IMR-90 (cell line): ENCODE measurements around the gene TMBIM1. TPM values are rescaled to one million over a fixed set of nuclear protein-coding genes. Genes with fewer than 3 reads are reported as not detected.

Experiments
- ATAC-seq: fragments of 200-7000 bp; cut with Tn5 transposase; 2 replicates; pipeline ENCODE4 v1.9.1; 2020; ENCODE audit warnings: low read depth, mild to moderate bottlenecking, moderate library complexity
- BruUV-seq: library from RNA; stranded (reverse); fragments of 400-500 nt; replicated peaks from 2 replicates; lab custom pipeline; 2021; lab: Mats Ljungman, UMichigan
- CTCF ChIA-PET: fragments of 300-600 bp; formaldehyde crosslinking; extraction: SDS; loops from one replicate; lab custom pipeline; 2021; ENCODE audit warnings: antibody characterized with exemption; lab: Yijun Ruan, JAX
- POLR2A ChIA-PET: fragments of 300-600 bp; sonication (Branson Sonifier 250); formaldehyde crosslinking; loops from one replicate; lab custom pipeline; 2022; ENCODE audit warnings: antibody characterized with exemption; ENCODE audit not compliant: unreplicated experiment; lab: Charles Lee
- DNase-seq: peaks from one replicate; pipeline ENCODE4 v3.0.0; 2013
- H2AFZ ChIP-seq: replicated peaks from 2 replicates; pipeline ENCODE3; 2013; ENCODE audit warnings: low read length, mild to moderate bottlenecking; ENCODE audit not compliant: poor library complexity
- H2AK5ac ChIP-seq: 2 replicates; pipeline ENCODE4 v1.6.1; 2013; ENCODE audit warnings: low read depth, low read length, inconsistent platforms
- H2AK9ac ChIP-seq: replicated peaks from 2 replicates; pipeline ENCODE3; 2013; ENCODE audit warnings: mild to moderate bottlenecking, low read depth, low read length, moderate library complexity; ENCODE audit not compliant: poor library complexity
- H2BK120ac ChIP-seq: 2 replicates; pipeline ENCODE4 v1.6.1; 2013; ENCODE audit warnings: low read depth, low read length, inconsistent platforms
- H2BK15ac ChIP-seq: 3 replicates; pipeline ENCODE4 v1.6.1; 2013; ENCODE audit warnings: low read depth, low read length, inconsistent platforms
- H2BK20ac ChIP-seq: 2 replicates; pipeline ENCODE4 v1.6.1; 2013; ENCODE audit warnings: low read depth, mild to moderate bottlenecking, inconsistent platforms, low read length, moderate library complexity
- H2BK5ac ChIP-seq: 2 replicates; pipeline ENCODE4 v1.6.1; 2013; ENCODE audit warnings: mild to moderate bottlenecking, low read depth, low read length, inconsistent platforms; ENCODE audit not compliant: poor library complexity, severe bottlenecking
- H3K14ac ChIP-seq: replicated peaks from 2 replicates; pipeline ENCODE4 v1.6.1; 2013; ENCODE audit warnings: low read depth, low read length, inconsistent platforms
- H3K18ac ChIP-seq: 2 replicates; pipeline ENCODE4 v1.6.1; 2013; ENCODE audit warnings: low read depth, low read length, control low read depth
- H3K23ac ChIP-seq: 2 replicates; pipeline ENCODE4 v1.6.1; 2013; ENCODE audit warnings: low read depth, low read length, inconsistent platforms
- H3K27ac ChIP-seq: 2 replicates; pipeline ENCODE4 v1.5.1; 2013; ENCODE audit warnings: mild to moderate bottlenecking, control low read depth, low read length; ENCODE audit not compliant: insufficient read depth
- H3K27me3 ChIP-seq: 2 replicates; pipeline ENCODE4 v1.6.1; 2013; ENCODE audit warnings: low read length; ENCODE audit not compliant: control insufficient read depth, insufficient read depth
- H3K36me3 ChIP-seq: 2 replicates; pipeline ENCODE4 v1.6.1; 2013; ENCODE audit warnings: low read length, mixed read lengths; ENCODE audit not compliant: control insufficient read depth, insufficient read depth
- H3K4ac ChIP-seq: 2 replicates; pipeline ENCODE4 v1.6.1; 2013; ENCODE audit warnings: low read depth, low read length, inconsistent platforms
- H3K4me1 ChIP-seq: 2 replicates; pipeline ENCODE4 v1.6.1; 2013; ENCODE audit warnings: low read length, mixed read lengths; ENCODE audit not compliant: control insufficient read depth, insufficient read depth
- H3K4me2 ChIP-seq: 2 replicates; pipeline ENCODE4 v1.6.1; 2013; ENCODE audit warnings: low read depth, mild to moderate bottlenecking, control low read depth, low read length, moderate library complexity
- H3K4me3 ChIP-seq: 2 replicates; pipeline ENCODE4 v1.5.1; 2013; ENCODE audit warnings: low read depth, mild to moderate bottlenecking, control low read depth, low read length, moderate library complexity; ENCODE audit not compliant: insufficient read depth
- H3K56ac ChIP-seq: 2 replicates; pipeline ENCODE4 v1.6.1; 2013; ENCODE audit warnings: low read length, inconsistent platforms; ENCODE audit not compliant: insufficient read depth; ENCODE audit errors: extremely low read depth
- H3K79me1 ChIP-seq, 2 experiments: 2 replicates each; pipeline ENCODE4 v1.6.1; 2013; ENCODE audit warnings: low read length in 2 of 2, inconsistent platforms in 1 of 2, low read depth in 1 of 2
- H3K9ac ChIP-seq: 2 replicates; pipeline ENCODE4 v1.6.1; 2013; ENCODE audit warnings: low read depth, low read length, control low read depth
- H3K9me1 ChIP-seq: 2 replicates; pipeline ENCODE4 v1.6.1; 2013; ENCODE audit warnings: low read length, inconsistent platforms; ENCODE audit not compliant: insufficient read depth
- H3K9me3 ChIP-seq: 2 replicates; pipeline ENCODE4 v1.6.1; 2013; ENCODE audit warnings: low read length; ENCODE audit not compliant: control insufficient read depth, insufficient read depth
- H4K20me1 ChIP-seq: 2 replicates; pipeline ENCODE4 v1.6.1; 2013; ENCODE audit warnings: low read length, inconsistent platforms; ENCODE audit not compliant: insufficient read depth
- H4K5ac ChIP-seq: 2 replicates; pipeline ENCODE4 v1.6.1; 2013; ENCODE audit warnings: mild to moderate bottlenecking, low read depth, low read length, control low read depth
- H4K8ac ChIP-seq, 2 experiments: 2 replicates each; pipeline ENCODE4 v1.6.1; 2013; ENCODE audit warnings: low read depth in 2 of 2, low read length in 2 of 2, control low read depth in 1 of 2, inconsistent platforms in 1 of 2
- H4K91ac ChIP-seq: 2 replicates; pipeline ENCODE4 v1.6.1; 2013; ENCODE audit warnings: low read depth, low read length, inconsistent platforms; ENCODE audit not compliant: insufficient read depth
- BHLHE40 ChIP-seq: fragments of 150-350 bp; IDR thresholded peaks from 2 replicates; pipeline ENCODE4 v1.6.1; 2016; ENCODE audit warnings: mild to moderate bottlenecking, low read depth, low read length
- CEBPB ChIP-seq: IDR thresholded peaks from 2 replicates; pipeline ENCODE4 v1.6.1; 2012; ENCODE audit warnings: low read depth, low read length, improper control_type of control experiment
- CHD1 ChIP-seq: IDR thresholded peaks from 2 replicates; pipeline ENCODE4 v1.6.1; 2012; ENCODE audit warnings: low read depth, low read length, improper control_type of control experiment
- FOS ChIP-seq: fragments of 150-350 bp; IDR thresholded peaks from 2 replicates; pipeline ENCODE4 v1.6.1; 2016; ENCODE audit warnings: low read depth, low read length
- MAFK ChIP-seq: IDR thresholded peaks from 2 replicates; pipeline ENCODE4 v1.6.1; 2012; ENCODE audit warnings: low read depth, low read length, improper control_type of control experiment
- MAZ ChIP-seq: IDR thresholded peaks from 2 replicates; pipeline ENCODE4 v1.6.1; 2012; ENCODE audit warnings: low read depth, mild to moderate bottlenecking, low read length, improper control_type of control experiment, moderate library complexity, borderline replicate concordance
- MXI1 ChIP-seq: IDR thresholded peaks from 2 replicates; pipeline ENCODE4 v1.6.1; 2012; ENCODE audit warnings: low read depth, mild to moderate bottlenecking, low read length, moderate library complexity, borderline replicate concordance
- NFE2L2 ChIP-seq: fragments of 150-350 bp; IDR thresholded peaks from 2 replicates; pipeline ENCODE4 v1.6.1; 2016; ENCODE audit warnings: low read depth, mild to moderate bottlenecking, low read length
- POLR2A ChIP-seq: IDR thresholded peaks from 2 replicates; pipeline ENCODE4 v1.6.1; 2012; ENCODE audit warnings: mild to moderate bottlenecking, low read depth, low read length
- RAD21 ChIP-seq: IDR thresholded peaks from 2 replicates; pipeline ENCODE4 v1.6.1; 2012; ENCODE audit warnings: low read length, improper control_type of control experiment
- RCOR1 ChIP-seq: IDR thresholded peaks from 2 replicates; pipeline ENCODE4 v1.6.1; 2012; ENCODE audit warnings: mild to moderate bottlenecking, low read length, improper control_type of control experiment; ENCODE audit not compliant: insufficient replicate concordance
- RFX5 ChIP-seq: IDR thresholded peaks from 2 replicates; pipeline ENCODE4 v1.8.0; 2012; ENCODE audit warnings: low read depth, mild to moderate bottlenecking, low read length, moderate library complexity
- SMC3 ChIP-seq: fragments of 150-350 bp; IDR thresholded peaks from 2 replicates; pipeline ENCODE4 v1.6.1; 2016; ENCODE audit warnings: low read depth, mild to moderate bottlenecking, antibody characterized with exemption, low read length, moderate library complexity
- WGBS, 2 experiments: methylation state at CpG; one replicate each; pipeline versions ENCODE4 v1.1.5 to v1.1.7; 2013; ENCODE audit warnings: missing lambda C conversion rate in 2 of 2; ENCODE audit not compliant: insufficient read length in 1 of 2; ENCODE audit errors: extremely low coverage in 2 of 2; 5-methylcytosine and 5-hydroxymethylcytosine counted together
- dilution Hi-C: fragments of 300-500 bp; cut with HindIII; formaldehyde crosslinking; loops from one replicate; pipeline ENCODE4 v1.14.3; 2018; ENCODE audit warnings: low sequenced_read_pairs; ENCODE audit not compliant: unreplicated experiment
- in situ Hi-C: fragments of 300-500 bp; cut with MboI; formaldehyde crosslinking; loops from 3 replicates; pipeline ENCODE4 v1.14.3; 2019; ENCODE audit warnings: low sequenced_read_pairs, inconsistent platforms, mixed read lengths
- intact Hi-C: fragments of 100-400 bp; cut with micrococcal nuclease; formaldehyde crosslinking; loops from 2 replicates; pipeline ENCODE4 v1.10.0; 2022
- polyA plus RNA-seq, 3 experiments: library from polyadenylated mRNA; depleted of rRNA; stranded (reverse); fragments of >200 nt; gene quantifications; 2 replicates each; pipeline ENCODE4 v1.2.3, GENCODE V29; 2012; ENCODE audit warnings: low replicate concordance in 1 of 3
- total RNA-seq: library from RNA; depleted of rRNA; stranded (reverse); fragments of >200 nt; gene quantifications from 2 replicates; pipeline ENCODE4 v1.2.3, GENCODE V29; 2012
- TF ChIP-seq, protein P1 (sequence below): fragments of 150-350 bp; IDR thresholded peaks from 2 replicates; pipeline ENCODE4 v1.6.1; 2016; ENCODE audit warnings: low read depth, mild to moderate bottlenecking, low read length, moderate library complexity, borderline replicate concordance
- TF ChIP-seq, protein P2 (sequence below): fragments of 150-350 bp; IDR thresholded peaks from 2 replicates; pipeline ENCODE4 v1.6.1; 2017; ENCODE audit warnings: mild to moderate bottlenecking, antibody characterized with exemption, low read length, low read depth
- TF ChIP-seq, protein P3 (sequence below): conservative IDR thresholded peaks from 2 replicates; pipeline ENCODE4 v1.5.1; 2012; ENCODE audit warnings: mild to moderate bottlenecking, low read depth, low read length, improper control_type of control experiment

TMBIM1 gene
- total and polyA plus RNA-seq, 2 of the 4 experiments (the other 2 are of a cell fraction), result 84.6 to 102 TPM

DNA sequence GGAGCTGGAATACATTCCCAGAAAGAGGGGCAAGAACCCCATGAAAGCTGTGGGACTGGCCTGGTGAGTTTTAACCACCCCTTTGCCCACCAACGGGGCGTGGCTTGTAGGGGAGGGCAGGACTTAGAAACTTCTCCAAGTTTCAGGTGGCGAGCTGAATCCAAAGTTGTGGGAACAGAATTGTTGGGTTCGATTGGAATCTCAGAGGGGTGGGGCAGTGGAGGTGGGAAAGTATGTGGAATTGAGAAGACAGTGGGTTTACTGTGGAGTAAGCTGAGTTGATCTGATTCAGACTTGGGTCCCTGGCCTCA is 20.9 kb downstream of the TMBIM1 start:
- no peak overlapping the region for H2AK5ac ChIP-seq
- H3K79me1 ChIP-seq, result peaks cover 23 to 61% of the 10 kb centered on the region in 2 experiments
- H2AK9ac ChIP-seq, result no peak overlapping the region
- H4K8ac ChIP-seq, result no peak overlapping the region
- H3K4ac ChIP-seq, result no peak overlapping the region
- H2BK15ac ChIP-seq, result no peak overlapping the region
- H4K91ac ChIP-seq, result no peak overlapping the region
- H3K4me2 ChIP-seq, result peak overlapping the region; percentile 90; the same call in 1 of the 2 replicates
- H3K27ac ChIP-seq, result no peak overlapping the region; the same call in 1 of the 2 replicates
- H3K9ac ChIP-seq, result peak overlapping the region; percentile 73; the same call in 1 of the 2 replicates
- H3K14ac ChIP-seq, result no peak overlapping the region
- no peak overlapping the region for H4K5ac ChIP-seq
- no peaks in the 10 kb centered on the region for H3K27me3 ChIP-seq
- no peak overlapping the region for H3K18ac ChIP-seq
- H3K4me1 ChIP-seq, result peaks cover 10% of the 10 kb centered on the region
- no peaks in the 10 kb centered on the region for H3K9me3 ChIP-seq
- peaks cover 9% of the 10 kb centered on the region; the same call in 1 of the 2 replicates for H4K20me1 ChIP-seq
- in situ Hi-C loops, result loop anchor here (10.0 kb wide), 1 partner anchor 123 kb away; the partner anchor contains the start of gene CTDSP1
- dilution Hi-C loops, result no loop called here
- ChIA-PET POLR2A (no interaction called here), CTCF (interaction anchor here (1.3 to 3.9 kb wide), 3 partner anchors 13 to 26 kb away, joined by 3 to 24 read pairs (median 4); partner anchors contain the start of gene TMBIM1)
- TF ChIP-seq CHD1 (no peak), MXI1 (no peak), MAZ (no peak), RCOR1 (no peak), FOS (no peak), NFE2L2 (no peak), BHLHE40 (no peak), MAFK (no peak), CEBPB (no peak), POLR2A (no peak), RAD21 (no peak), RFX5 (no peak), SMC3 (no peak)
- TF ChIP-seq, protein P1, sequence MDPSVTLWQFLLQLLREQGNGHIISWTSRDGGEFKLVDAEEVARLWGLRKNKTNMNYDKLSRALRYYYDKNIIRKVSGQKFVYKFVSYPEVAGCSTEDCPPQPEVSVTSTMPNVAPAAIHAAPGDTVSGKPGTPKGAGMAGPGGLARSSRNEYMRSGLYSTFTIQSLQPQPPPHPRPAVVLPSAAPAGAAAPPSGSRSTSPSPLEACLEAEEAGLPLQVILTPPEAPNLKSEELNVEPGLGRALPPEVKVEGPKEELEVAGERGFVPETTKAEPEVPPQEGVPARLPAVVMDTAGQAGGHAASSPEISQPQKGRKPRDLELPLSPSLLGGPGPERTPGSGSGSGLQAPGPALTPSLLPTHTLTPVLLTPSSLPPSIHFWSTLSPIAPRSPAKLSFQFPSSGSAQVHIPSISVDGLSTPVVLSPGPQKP, result no peak
- TF ChIP-seq, protein P2, sequence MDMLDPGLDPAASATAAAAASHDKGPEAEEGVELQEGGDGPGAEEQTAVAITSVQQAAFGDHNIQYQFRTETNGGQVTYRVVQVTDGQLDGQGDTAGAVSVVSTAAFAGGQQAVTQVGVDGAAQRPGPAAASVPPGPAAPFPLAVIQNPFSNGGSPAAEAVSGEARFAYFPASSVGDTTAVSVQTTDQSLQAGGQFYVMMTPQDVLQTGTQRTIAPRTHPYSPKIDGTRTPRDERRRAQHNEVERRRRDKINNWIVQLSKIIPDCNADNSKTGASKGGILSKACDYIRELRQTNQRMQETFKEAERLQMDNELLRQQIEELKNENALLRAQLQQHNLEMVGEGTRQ, result no peak
- TF ChIP-seq, protein P3, sequence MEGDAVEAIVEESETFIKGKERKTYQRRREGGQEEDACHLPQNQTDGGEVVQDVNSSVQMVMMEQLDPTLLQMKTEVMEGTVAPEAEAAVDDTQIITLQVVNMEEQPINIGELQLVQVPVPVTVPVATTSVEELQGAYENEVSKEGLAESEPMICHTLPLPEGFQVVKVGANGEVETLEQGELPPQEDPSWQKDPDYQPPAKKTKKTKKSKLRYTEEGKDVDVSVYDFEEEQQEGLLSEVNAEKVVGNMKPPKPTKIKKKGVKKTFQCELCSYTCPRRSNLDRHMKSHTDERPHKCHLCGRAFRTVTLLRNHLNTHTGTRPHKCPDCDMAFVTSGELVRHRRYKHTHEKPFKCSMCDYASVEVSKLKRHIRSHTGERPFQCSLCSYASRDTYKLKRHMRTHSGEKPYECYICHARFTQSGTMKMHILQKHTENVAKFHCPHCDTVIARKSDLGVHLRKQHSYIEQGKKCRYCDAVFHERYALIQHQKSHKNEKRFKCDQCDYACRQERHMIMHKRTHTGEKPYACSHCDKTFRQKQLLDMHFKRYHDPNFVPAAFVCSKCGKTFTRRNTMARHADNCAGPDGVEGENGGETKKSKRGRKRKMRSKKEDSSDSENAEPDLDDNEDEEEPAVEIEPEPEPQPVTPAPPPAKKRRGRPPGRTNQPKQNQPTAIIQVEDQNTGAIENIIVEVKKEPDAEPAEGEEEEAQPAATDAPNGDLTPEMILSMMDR, result no peak
- H3K4me3 ChIP-seq, result peak overlapping the region; percentile 72; the same call in 1 of the 2 replicates
- no peak for ATAC-seq
- intact Hi-C loops, result loop anchor here (10.0 kb wide), 1 partner anchor 293 kb away; the partner anchor contains the start of genes CNOT9 and USP37
- no peak overlapping the region for H3K56ac ChIP-seq
- H3K9me1 ChIP-seq, result 0 out of 2 replicates have a peak, but pooled peaks cover 3% of the 10 kb centered on the region
- no TSS peak for BruUV-seq
- 60% methylated on average over 1 of the region's 4 CpGs; no CpG with 5 or more reads in 1 of the 2 experiments for WGBS, 2 experiments
- no peak for DNase-seq
- H3K36me3 ChIP-seq, result peaks cover 40% of the 10 kb centered on the region
- H2BK5ac ChIP-seq, result no peak overlapping the region
- H2BK120ac ChIP-seq, result no peak overlapping the region
- H2BK20ac ChIP-seq, result no peak overlapping the region
- H3K23ac ChIP-seq, result 0 out of 2 replicates have a peak overlapping the region, but pooled peaks have one; percentile 33
- no peak overlapping the region for H2AFZ ChIP-seq
